HCT116 (cell line): ENCODE measurements around the gene TCF7L1. TPM values are rescaled to one million over a fixed set of nuclear protein-coding genes. Genes with fewer than 3 reads are reported as not detected.
"Not testable (repeated sequence)": the region's sequence is repeated elsewhere in the genome, so short reads cannot be mapped to it uniquely, and the experiment has no call there.

Experiments
- ATAC-seq: fragments of 200-7000 bp; cut with Tn5 transposase; 2 replicates; pipeline ENCODE4 v1.9.1; 2020; ENCODE audit warnings: mild to moderate bottlenecking, moderate library complexity
- BruUV-seq: library from RNA; stranded (reverse); fragments of 400-500 nt; replicated peaks from 2 replicates; lab custom pipeline; 2021; lab: Mats Ljungman, UMichigan
- CTCF ChIA-PET: fragments of 300-600 bp; sonication (Branson Sonifier 250); formaldehyde crosslinking; loops from one replicate; lab custom pipeline; 2021; ENCODE audit warnings: antibody characterized with exemption; lab: Charles Lee
- POLR2A ChIA-PET: fragments of 300-600, 350-600 bp; sonication (Branson Sonifier 250); formaldehyde crosslinking; loops from one replicate; lab custom pipeline; 2021; ENCODE audit warnings: antibody characterized with exemption; lab: Charles Lee
- RAD21 ChIA-PET, 2 experiments: fragments of 300-600 bp; sonication (Branson Sonifier 250); formaldehyde crosslinking; loops; one replicate each; lab custom pipeline; 2023; ENCODE audit warnings: low total read pairs in 2 of 2; ENCODE audit not compliant: uncharacterized antibody in 2 of 2, unreplicated experiment in 2 of 2, low non-redundant PET in 1 of 2; lab: Charles Lee
- DNase-seq: peaks from one replicate; pipeline ENCODE4 v3.0.0-alpha.2; 2010; ENCODE audit warnings: low read depth, low spot score
- H2AFZ ChIP-seq: fragments of 200-600 bp; shearing (Covaris generic), sonication (generic); 2 replicates; pipeline ENCODE4 v1.6.1; 2017; ENCODE audit warnings: low read depth, mixed run types, mixed read lengths, antibody characterized with exemption, low read length; ENCODE audit not compliant: poor library complexity, severe bottlenecking
- H3K27ac ChIP-seq: 2 replicates; pipeline ENCODE4 v1.5.1; 2012; ENCODE audit warnings: low read depth, low read length
- H3K27me3 ChIP-seq: fragments of 200-600 bp; sonication (generic); 2 replicates; pipeline ENCODE4 v1.6.1; 2016; ENCODE audit warnings: mixed run types, low read length, mixed read lengths; ENCODE audit not compliant: insufficient read depth
- H3K36me3 ChIP-seq, 2 experiments: fragments of 200-500 bp in 1 of 2; fragments of 200-600 bp in 1 of 2; sonication (Bioruptor generic) in 1 of 2; sonication (generic) in 1 of 2; 2 replicates each; pipeline versions ENCODE4 v1.5.1 to v1.6.1; 2014 to 2016; ENCODE audit warnings: low read length in 2 of 2, inconsistent platforms in 1 of 2, mixed read lengths in 1 of 2, mixed run types in 1 of 2; ENCODE audit not compliant: insufficient read depth in 2 of 2, control insufficient read depth in 1 of 2
- H3K4me1 ChIP-seq, 2 experiments: fragments of 200-600 bp in 1 of 2; sonication (generic) in 1 of 2; 2 replicates each; pipeline versions ENCODE4 v1.5.1 to v1.6.1; 2012 to 2017; ENCODE audit warnings: low read length in 2 of 2, inconsistent platforms in 1 of 2, mild to moderate bottlenecking in 1 of 2, mixed read lengths in 1 of 2, mixed run types in 1 of 2, moderate library complexity in 1 of 2; ENCODE audit not compliant: insufficient read depth in 2 of 2, control insufficient read depth in 1 of 2
- H3K4me2 ChIP-seq: fragments of 200-600 bp; sonication (generic); 2 replicates; pipeline ENCODE4 v1.6.1; 2017; ENCODE audit warnings: mixed run types, low read length, mixed read lengths
- H3K4me3 ChIP-seq, 2 experiments: fragments of 200-600 bp in 1 of 2; sonication (generic) in 1 of 2; replicated peaks in 1 of 2; 2 replicates each; pipeline ENCODE4 v1.5.1; 2011 to 2016; ENCODE audit warnings: low read length in 2 of 2, control low read depth in 1 of 2, low read depth in 1 of 2, mild to moderate bottlenecking in 1 of 2, mixed read lengths in 1 of 2, mixed run types in 1 of 2
- H3K79me2 ChIP-seq: fragments of 200-600 bp; sonication (generic); 2 replicates; pipeline ENCODE4 v1.6.1; 2017; ENCODE audit warnings: mild to moderate bottlenecking, mixed run types, low read length, moderate library complexity, mixed read lengths; ENCODE audit not compliant: insufficient read depth
- H3K9ac ChIP-seq: fragments of 200-600 bp; sonication (generic); 2 replicates; pipeline ENCODE4 v1.6.1; 2016; ENCODE audit warnings: low read length, mixed read lengths
- H3K9me2 ChIP-seq: fragments of 200-600 bp; sonication (generic), shearing (Covaris generic); 2 replicates; pipeline ENCODE4 v1.6.1; 2017; ENCODE audit warnings: mixed run types, mild to moderate bottlenecking, moderate library complexity; ENCODE audit not compliant: insufficient read depth
- H3K9me3 ChIP-seq, 2 experiments: fragments of 200-500 bp in 1 of 2; fragments of 200-600 bp in 1 of 2; sonication (Bioruptor generic) in 1 of 2; sonication (generic) in 1 of 2; 2 replicates each; pipeline ENCODE4 v1.6.1; 2014 to 2017; ENCODE audit warnings: low read length in 2 of 2, mixed read lengths in 2 of 2, inconsistent platforms in 1 of 2, low read depth in 1 of 2, mild to moderate bottlenecking in 1 of 2, mixed run types in 1 of 2, moderate library complexity in 1 of 2; ENCODE audit not compliant: control insufficient read depth in 1 of 2, insufficient read depth in 1 of 2
- H4K20me1 ChIP-seq: fragments of 200-600 bp; sonication (generic), shearing (Covaris generic); 2 replicates; pipeline ENCODE4 v1.6.1; 2017; ENCODE audit warnings: mixed run types, mild to moderate bottlenecking, moderate library complexity; ENCODE audit not compliant: insufficient read depth
- CBX3 ChIP-seq: IDR thresholded peaks from 2 replicates; pipeline ENCODE4 v1.6.1; 2012; ENCODE audit warnings: low read depth
- CEBPB ChIP-seq: IDR thresholded peaks from 2 replicates; pipeline ENCODE4 v1.6.1; 2012; ENCODE audit warnings: low read depth
- CTCF ChIP-seq, 3 experiments: fragments of 200-600 bp in 1 of 3; sonication (generic) in 1 of 3; IDR thresholded peaks in 2 of 3; conservative IDR thresholded peaks in 1 of 3; 2 replicates each; pipeline ENCODE4 v1.5.1; 2012 to 2017; ENCODE audit warnings: low read depth in 2 of 3, low read length in 2 of 3, antibody characterized with exemption in 1 of 3, borderline replicate concordance in 1 of 3, control low read depth in 1 of 3, mild to moderate bottlenecking in 1 of 3, mixed read lengths in 1 of 3, mixed run types in 1 of 3, moderate library complexity in 1 of 3; ENCODE audit not compliant: insufficient read depth in 1 of 3
- FOSL1 ChIP-seq: IDR thresholded peaks from 2 replicates; pipeline ENCODE4 v1.6.1; 2012; ENCODE audit warnings: low read depth
- MAX ChIP-seq: IDR thresholded peaks from 2 replicates; pipeline ENCODE4 v1.6.1; 2012
- RAD21 ChIP-seq: IDR thresholded peaks from 2 replicates; pipeline ENCODE4 v1.6.1; 2012; ENCODE audit warnings: low read depth, mild to moderate bottlenecking
- ZFX ChIP-seq: fragments of 450-650 bp; IDR thresholded peaks from 2 replicates; pipeline ENCODE4 v1.6.1; 2017
- ZNF274 ChIP-seq: fragments of 200-500 bp; sonication (Bioruptor generic); IDR thresholded peaks from 2 replicates; pipeline ENCODE4 v1.6.1; 2014; ENCODE audit warnings: mild to moderate bottlenecking, low read depth, low read length, inconsistent platforms
- intact Hi-C: fragments of 100-400 bp; cut with micrococcal nuclease; formaldehyde crosslinking; loops from 2 replicates; pipeline ENCODE4 v1.10.0; 2022
- total RNA-seq: library from RNA; stranded (reverse); gene quantifications from one replicate; pipeline ENCODE4 v1.2.1, GENCODE V29; 2021; ENCODE audit not compliant: unreplicated experiment

The TCF7L1 gene
- total RNA-seq, 1 experiment from 2014 or later: 10.3 TPM

- peaks cover 17% of the 10 kb centered on the region for H3K79me2 ChIP-seq
- H3K4me3 ChIP-seq: no peak overlapping the region
- no peak overlapping the region for H3K27ac ChIP-seq
- H3K36me3 ChIP-seq: peaks cover 0 to 5% of the 10 kb centered on the region in 2 experiments; a peak in 1 of 4 replicates
- H4K20me1 ChIP-seq: no peaks in the 10 kb centered on the region; the same call in 1 of the 2 replicates
- TF ChIP-seq ZNF274 (no peak), FOSL1 (no peak), CTCF (IDR thresholded peaks at IDR 0.05 in 2 of 3, conservative IDR thresholded peaks at IDR 0.05 in 1 of 3; ENCODE audit: borderline replicate concordance in 1 of 3, insufficient read depth in 1 of 3, low read depth in 2 of 3, low read length in 2 of 3) (no peak), MAX (no peak), CEBPB (no peak), CBX3 (no peak), ZFX (no peak), RAD21 (no peak)
- H3K4me1 ChIP-seq: peaks cover 10 to 20% of the 10 kb centered on the region in 2 experiments
- no TSS peak for BruUV-seq
- CTCF ChIA-PET: no interaction called here
- H3K4me2 ChIP-seq: no peak overlapping the region
- H3K9me2 ChIP-seq: no peaks in the 10 kb centered on the region
- intact Hi-C loops: no loop called here
- DNase-seq (no peak), ATAC-seq (no peak)
- POLR2A ChIA-PET: interaction anchor here (0.6 kb wide), 1 partner anchor 410 kb away, joined by 4 read pairs; no protein-coding TSS in a partner anchor
- H3K9ac ChIP-seq: no peak overlapping the region
- RAD21 ChIA-PET: no interaction called here
- no peak overlapping the region for H2AFZ ChIP-seq
- no peaks in the 10 kb centered on the region for H3K27me3 ChIP-seq
- H3K9me3 ChIP-seq: no peaks in the 10 kb centered on the region
Measured at GRCh38 chr2:85330839-85331636, 197.8 kb downstream of the TCF7L1 start.

GRCh38 chr2:85333877-85334276 lies 200.7 kb downstream of the TCF7L1 start:
- H3K9ac ChIP-seq, H3K36me3 ChIP-seq, H3K27me3 ChIP-seq, BruUV-seq, H3K9me3 ChIP-seq, H3K4me1 ChIP-seq, H2AFZ ChIP-seq, RAD21 ChIA-PET, H3K27ac ChIP-seq, POLR2A ChIA-PET, H3K4me2 ChIP-seq, DNase-seq, ATAC-seq, H3K4me3 ChIP-seq, H3K79me2 ChIP-seq, H3K9me2 ChIP-seq, CTCF ChIA-PET, intact Hi-C loops, H4K20me1 ChIP-seq: not testable (repeated sequence)
